ENCODE results near the gene HEMGN.
A peak's percentile ranks its signal among the peaks of the same experiment; 100 is the strongest.
"Not testable (repeated sequence)": the region's sequence is repeated elsewhere in the genome, so short reads cannot be mapped to it uniquely, and the experiment has no call there.

Gene HEMGN

DNA sequence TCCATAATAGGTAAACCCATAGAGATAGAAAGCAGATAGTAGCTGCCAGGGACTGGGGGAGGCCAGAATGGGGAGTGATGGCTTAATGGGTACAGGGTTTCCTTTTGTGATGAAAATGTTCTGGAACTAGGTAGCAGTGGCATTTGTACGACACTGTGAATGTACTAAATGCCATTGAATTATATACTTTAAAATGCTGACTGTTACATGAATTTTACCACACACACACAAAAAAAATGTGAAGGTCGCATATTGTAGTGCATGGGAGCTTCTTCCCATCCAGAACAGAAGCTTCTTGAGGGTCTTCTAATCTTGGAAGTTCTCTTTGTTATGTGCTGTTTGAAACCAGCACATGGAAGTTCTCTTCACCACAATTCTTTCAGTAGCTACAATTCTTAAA is 25.3 kb upstream of the HEMGN start:
- no peak for DNase-seq

DNA sequence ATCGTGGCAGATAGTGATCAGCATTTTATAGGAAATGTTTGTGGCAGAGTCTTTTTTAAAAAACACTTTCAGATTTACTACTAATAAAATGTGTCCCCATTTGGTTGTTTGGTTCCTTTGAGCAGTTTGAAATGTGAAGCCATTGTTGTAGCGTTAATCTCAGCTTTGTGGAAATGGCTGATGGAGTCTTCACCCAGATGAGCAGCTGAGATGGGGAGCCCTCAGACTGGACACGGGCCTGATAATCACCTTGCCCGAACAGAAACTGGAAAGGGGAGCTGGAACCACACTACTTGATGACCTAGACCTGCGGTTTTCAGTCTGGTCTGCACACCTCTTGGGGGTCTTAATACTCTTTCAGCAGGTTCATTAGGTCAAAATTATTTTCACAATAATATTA is 24.6 kb upstream of the HEMGN start:
- no peak for DNase-seq

DNA sequence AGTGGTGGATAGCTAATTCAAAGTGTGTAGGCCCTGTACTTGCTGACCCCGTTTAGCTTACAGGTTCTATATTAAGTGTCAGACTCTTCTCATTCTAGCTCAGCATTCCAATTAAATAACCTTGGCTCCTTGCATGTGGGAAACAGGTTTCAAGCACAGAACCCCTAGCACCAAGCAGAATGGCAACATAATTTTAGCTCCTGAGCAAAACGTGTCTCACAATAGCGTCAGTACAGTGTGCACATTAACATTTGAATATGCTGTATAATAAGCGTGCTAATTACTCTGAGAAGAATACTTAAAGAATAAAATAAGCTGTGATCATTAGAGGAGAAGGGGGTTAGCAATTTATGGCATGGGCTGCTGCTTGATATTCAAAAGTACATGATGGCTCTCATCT is 24.2 kb upstream of the HEMGN start:
- no peak for DNase-seq

DNA sequence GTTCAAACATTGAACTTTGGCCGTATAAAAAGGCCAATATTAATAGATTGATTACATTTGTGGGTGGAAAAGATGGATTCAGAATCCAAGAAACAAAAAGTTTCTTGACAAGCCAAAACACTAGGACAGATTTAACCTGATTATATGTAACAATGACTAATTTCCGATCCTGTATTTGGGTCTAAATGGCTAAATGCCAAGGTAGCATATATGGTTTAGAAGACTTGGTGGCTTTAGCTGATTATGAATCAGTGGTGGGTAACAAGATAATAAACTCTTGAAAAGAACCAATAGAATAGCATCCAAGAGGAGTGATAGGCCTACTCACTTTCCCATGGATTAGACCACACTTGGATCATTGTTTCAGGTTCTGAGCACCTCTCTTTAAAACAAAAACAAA is 23.4 kb upstream of the HEMGN start:
- no peak for DNase-seq

DNA sequence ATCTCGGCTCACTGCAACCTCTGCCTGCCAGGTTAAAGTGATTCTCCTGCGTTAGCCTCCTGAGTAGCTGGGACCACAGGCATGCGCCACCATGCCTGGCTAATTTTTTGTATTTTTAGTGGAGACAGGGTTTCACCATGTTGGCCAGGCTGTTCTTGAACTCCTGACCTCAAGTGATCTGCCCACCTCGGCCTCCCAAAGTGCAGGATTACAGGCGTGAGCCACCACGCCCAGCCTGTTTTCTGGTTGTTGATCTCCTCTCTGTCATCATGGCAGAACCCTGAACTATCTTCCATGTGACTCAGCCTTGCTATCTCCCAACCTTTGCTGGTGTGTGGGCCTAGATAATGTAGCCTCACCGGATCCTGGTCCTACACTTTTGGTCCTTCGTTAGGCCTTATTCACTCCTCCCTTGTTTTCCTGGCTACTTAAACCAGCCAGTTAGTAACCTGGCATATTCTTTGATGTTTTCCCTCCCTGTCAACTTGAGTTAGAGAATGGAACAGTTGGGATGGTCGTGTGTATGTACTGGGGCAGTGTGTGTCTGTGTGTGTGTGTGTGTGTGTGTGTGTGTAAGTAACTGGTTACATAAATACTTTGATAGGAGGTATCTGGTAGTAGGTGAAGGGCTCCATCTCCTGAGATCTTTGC is 22.8 kb upstream of the HEMGN start:
- DNase-seq: not testable (repeated sequence)

DNA sequence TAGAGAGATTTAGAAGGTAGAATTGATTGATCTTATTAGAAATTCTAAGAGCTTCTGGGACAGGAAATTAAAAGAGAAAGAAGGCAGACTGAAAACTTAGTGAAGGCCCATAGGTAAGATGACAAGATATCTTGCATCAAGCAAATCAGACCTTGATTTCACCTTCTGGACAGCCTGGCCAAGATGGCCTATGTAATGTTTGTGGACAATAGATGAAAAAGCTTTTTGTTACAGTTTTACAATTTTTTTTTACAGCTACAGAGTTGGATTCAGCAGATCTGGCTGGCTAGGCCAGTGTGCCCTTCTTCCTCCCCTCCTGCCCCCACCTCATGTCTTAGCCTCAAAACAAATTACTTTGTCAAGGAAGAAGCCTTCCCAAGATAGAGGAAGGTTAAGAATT is 21.6 kb upstream of the HEMGN start:
- no peak for DNase-seq

DNA sequence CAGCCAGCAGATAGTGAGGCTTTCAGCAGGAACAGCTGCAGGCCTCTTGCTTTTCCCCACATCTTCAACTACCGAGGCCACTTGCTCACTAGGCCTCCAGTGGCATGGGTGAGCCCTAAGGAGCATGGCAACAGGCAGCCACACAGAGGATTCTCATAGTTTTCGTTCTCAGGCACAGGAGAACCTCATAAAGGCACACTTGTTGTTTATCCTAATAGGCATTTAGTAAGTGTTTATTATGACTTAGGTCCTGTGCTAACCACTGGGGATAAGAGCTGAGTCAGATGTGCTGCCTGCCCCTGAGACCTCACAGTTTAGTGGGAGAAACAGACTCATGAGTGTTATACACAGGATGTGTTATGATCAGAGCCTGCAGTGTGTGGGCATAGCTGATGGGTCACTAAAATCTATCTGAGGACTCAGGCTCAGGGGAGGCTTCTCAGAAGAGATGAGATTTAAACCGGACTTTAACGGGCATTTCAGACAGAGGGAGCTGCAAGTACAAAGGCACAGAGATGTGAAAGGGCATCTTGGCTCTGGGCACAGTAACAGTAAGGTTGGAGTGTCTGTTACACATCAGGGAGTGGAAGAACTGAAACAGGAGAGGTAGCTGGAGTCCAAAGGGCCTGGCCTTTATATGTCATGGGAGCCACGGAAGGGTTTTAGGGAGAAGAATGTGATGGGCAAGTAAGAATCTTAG is 21.0 kb upstream of the HEMGN start:
- DNase-seq: no peak

DNA sequence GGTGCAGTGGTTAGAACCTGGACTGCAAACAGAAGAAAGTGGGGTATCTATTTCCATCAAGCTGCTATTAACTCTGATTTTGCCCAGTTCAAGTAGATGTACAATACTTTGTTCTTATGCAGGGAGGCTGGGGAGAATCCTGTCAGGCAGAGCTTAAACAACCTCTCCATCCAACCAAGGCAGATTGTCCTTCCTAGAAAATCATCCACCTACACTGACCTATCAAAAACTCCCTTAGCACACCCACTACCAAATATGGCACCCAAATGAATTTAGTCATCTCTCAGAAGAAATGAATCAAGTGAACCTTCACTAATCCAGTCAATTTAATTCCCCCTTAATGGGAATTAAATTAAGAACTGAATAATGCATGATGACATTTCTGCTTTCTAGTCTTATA is 18.4 kb upstream of the HEMGN start:
- DNase-seq: no peak

DNA sequence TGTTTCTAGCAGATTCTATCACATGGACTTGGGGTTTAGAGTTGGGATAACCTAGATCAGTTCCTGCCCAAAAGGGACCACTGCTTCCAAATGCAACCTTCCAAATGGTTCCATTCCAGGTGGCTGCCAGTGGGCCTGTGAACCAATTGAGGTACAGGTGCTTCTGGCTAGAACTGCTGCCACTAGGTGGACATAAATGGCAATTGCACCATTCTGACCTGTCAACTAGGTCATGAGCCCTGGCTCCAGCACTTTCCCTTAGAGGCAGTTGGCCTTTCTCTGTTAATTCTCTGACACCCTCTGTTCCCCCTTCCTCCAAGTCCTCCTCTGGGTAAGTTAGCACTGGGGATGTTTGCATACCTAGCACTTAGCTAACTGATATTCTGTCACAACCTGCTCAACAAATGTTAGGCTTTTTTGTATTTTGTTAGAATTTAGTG is 16.6 kb upstream of the HEMGN start:
- peak; percentile 53 for DNase-seq

DNA sequence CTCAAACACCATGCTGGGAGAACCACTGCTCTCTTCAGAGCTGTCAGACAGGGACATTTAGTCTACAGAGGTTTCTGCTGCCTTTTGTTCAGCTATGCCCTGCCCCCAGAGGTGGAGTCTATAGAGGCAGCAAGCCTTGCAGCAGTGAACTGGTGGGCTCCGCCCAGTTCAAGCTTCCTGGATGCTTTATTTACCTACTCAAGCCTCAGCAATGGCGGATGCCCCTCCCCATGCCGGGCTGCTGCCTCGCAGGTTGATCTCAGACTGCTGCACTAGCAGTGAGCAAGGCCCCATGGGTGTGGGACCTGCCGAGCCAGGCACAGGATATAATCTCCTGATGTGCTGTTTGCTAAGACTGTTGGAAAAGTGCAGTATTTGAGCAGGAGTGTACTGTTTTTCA is 12.9 kb upstream of the HEMGN start:
- not testable (repeated sequence) for DNase-seq

DNA sequence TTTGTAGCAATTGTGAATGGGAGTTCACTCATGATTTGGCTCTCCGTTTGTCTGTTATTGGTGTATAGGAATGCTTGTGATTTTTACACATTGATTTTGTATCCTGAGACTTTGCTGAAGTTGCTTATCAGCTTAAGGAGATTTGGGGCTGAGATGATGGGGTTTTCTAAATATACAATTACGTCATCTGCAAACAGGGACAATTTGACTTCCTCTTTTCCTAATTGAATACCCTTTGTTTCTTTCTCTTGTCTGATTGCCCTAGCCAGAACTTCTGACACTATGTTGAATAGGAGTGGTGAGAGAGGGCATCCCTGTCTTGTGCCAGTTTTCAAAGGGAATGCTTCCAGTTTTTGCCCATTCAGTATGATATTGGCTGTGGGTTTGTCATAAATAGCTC is 9.1 kb upstream of the HEMGN start:
- DNase-seq: not testable (repeated sequence)

DNA sequence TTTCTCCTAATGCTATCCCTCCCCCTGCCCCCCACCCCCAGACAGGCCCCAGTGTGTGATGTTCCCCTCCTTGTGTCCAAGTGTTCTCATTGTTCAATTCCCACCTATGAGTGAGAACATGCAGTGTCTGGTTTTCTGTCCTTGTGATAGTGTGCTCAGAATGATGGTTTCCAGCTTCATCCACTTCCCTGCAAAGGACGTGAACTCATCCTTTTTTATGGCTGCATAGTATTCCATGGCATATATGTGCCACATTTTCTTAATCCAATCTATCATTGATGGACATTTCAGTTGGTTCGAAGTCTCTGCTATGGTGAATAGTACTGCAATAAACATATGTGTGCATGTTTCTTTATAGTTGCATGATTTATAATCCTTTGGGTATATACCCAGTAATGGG is 7.5 kb upstream of the HEMGN start:
- not testable (repeated sequence) for DNase-seq

DNA sequence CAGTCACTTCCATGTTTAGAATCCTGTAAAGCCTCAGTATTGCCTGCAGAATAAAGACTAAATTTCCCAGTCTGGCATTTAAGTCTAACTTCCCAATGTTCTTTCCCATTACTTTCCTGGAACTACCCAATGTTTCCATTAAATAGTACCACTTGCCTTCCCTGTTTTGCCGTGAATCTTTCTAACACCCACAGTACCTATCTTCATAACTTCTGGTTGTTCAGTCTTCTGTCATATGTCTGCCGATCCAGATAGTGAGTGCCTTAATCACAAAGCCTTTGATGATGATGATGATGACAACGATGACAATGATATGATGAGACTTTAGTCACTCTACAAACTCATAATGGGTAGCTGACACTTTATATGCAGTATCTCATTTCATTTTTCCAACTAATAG is 6.6 kb upstream of the HEMGN start:
- no peak for DNase-seq

DNA sequence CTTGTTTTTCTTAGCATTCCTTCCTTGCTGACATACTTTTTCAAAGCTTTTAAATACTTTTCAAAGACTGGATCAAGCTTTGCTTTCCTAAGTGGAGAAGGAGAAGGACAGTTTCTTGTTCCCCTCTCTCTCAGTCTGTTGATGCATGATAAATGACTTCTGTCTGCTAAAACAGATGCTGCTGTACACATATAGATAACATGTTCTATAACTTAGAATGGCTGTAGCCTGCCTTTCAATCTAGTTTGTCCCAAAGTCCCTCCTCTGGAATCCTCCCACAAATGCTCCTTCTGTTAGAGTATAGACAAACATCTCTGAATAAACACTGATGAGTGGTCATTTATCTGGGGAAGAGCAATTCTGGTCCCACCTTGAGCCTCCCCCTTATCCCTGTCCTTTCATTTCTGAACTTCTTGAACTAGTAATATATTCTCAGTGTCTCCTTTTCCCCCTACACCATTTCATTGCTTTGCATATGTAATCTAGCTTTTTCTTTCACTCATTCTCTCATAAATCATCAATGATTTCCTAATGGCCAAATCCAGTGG is 5.4 kb upstream of the HEMGN start:
- no peak for DNase-seq

DNA sequence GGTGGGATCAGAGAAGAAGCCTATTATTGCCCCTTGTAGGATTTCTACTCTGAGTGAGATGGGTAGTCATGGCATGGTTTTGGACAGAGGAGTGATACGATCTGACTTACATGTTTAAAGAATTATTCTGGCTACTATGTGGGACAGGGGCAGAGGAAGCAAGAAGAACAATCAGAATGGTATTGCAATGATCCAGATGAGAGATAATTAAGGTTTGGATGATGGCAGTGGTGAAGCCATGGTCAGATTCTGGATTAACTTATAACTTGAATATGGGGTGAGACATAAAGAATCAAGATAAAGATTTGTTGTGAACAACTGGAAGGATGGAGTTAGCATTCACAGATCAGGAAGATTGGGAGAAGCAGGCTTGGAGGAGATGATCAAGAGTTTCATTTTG is 3.4 kb upstream of the HEMGN start:
- no peak for DNase-seq

DNA sequence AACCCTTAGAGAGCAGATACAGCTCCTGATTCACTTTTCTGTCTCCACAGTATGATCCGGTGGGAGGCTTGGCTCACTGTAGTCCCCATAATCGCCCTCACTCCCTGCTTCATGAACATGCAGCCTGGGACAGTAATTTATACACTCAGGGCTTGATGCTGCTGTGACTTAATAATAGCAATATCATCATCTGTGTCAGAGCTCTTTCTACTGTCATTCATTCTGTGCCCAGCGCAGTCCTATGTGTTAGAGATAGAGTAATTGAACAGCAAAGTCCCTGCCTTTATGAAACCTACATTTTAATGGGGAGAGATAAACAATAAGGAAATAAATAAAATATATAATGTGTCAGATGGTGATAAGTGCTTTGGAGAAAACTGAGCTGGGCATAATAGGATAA is 2.8 kb upstream of the HEMGN start:
- DNase-seq: no peak

DNA sequence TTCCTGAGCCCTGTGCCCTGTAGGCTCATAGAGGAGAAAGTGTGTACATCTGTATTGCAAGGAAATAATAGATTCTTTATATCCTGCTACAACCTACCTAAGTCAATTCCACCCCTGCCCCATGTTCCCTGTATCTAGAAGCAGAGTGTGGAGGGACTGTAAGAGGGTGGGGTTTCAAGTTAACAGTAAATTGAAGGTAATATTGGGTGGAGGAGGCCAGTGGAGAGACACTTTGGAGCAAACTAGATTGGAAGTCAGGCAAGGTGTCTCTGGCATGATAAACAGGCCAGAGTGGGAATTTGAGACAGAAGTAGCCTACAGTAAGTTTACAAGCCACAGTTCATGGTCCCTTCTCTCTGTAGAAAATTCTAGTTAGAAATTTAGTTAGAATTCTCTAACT is 2.3 kb upstream of the HEMGN start:
- no peak for DNase-seq

DNA sequence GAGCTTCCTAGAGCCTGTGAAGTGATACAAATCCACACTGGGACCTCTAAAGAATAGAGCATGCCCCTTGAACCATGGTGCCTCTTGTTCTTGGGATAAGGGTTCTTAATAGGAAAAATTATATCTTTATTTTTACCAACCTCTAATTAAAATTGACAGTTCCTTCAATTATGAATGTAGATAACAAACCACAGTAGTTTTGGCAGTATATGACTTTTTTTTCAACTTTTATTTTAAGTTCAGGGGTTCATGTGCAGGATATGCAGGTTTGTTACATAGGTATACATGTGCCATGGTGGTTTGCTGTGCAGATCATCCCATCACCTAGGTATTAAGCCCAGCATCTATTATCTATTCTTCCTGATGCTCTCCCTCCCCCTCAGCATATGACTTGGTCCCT is 974 bp downstream of the HEMGN start:
- DNase-seq: no peak

DNA sequence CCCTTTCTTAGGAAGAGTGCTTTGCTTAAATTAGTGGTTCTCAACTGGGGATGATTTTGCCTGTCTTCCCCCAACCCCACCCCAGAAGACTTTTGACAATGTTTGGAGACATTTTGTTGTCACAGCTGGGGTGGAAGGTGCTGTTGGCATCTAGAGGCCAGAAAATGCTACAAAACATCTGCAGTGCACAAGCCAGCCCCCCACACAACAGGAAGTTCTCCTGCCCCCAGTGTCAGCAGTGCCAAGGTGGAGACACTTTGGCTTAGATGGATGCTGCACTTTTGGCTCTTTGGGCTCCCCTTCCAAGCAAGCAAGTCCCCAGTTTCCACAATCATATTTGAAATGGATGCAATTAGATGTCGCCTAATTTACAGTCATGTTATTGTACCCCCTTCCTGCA is 2.7 kb downstream of the HEMGN start:
- DNase-seq: no peak

DNA sequence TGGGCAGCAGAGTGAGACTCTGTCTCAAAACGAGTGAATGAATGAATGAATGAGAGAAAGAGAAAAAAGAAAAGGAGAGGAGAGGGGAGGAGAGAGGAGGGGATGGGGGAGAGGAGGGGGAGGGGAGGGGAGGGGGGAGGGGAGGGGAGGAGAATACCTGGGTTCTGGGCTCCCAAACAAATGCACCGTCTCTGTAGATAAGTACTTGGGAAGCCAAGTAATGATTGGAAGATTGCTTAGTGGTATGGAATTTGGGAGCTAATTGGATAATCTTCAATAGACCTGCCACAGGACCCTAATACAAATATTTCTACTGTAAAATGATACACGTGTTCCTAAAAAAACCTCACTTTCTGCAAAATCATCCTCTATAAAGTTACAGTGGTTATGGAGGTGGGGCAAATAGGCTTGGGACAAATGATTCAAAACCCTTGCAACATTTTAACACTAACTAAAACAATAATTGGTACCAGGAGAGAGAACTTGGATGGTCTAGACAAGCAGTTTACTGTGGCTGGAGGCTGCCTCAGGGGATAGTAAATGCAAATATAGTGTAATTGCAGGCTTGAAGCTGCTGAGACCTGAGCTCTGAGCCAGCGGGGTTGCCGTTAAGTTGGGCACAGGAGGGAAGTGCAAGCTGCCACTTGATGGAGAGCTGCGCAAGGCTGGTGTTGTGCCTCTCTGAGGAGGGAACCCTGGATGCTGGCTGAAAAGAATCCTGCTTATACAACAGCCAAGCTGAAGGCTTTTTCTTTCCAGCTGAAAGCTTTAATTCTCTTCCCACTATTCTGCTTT is 3.5 kb downstream of the HEMGN start:
- peak; percentile 25 for DNase-seq

DNA sequence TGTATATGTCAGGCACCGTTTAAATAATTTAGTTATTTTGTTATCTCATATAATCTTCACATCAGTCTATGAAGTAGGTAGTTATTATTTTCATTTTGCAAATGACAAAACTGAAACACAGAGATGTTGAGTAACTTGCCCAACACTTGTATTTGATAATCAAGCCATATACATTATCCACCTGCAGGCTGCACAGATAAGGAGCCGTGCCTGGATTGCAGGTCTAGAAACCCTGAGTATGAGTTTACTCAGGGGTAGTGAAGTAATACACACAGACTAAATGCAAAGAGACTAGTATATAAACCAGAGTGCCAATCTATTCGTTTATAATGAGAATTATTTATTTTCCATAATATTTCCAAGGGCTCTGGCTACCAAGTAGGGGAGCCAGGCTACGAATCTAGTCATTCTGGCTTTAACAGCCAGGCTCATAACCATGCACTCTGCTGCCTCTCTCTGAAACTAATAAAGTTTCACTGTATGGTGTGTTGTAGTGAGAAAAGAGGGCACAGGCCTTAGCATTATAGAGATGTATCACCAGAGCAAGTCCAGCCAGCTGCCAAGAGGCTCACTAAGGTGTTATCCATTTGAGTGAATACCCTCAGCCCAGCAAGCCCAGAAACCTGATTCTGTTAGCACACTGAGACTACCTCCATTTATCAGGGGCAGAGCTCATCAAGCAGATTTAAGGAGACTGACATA is 4.5 kb downstream of the HEMGN start:
- DNase-seq: no peak

DNA sequence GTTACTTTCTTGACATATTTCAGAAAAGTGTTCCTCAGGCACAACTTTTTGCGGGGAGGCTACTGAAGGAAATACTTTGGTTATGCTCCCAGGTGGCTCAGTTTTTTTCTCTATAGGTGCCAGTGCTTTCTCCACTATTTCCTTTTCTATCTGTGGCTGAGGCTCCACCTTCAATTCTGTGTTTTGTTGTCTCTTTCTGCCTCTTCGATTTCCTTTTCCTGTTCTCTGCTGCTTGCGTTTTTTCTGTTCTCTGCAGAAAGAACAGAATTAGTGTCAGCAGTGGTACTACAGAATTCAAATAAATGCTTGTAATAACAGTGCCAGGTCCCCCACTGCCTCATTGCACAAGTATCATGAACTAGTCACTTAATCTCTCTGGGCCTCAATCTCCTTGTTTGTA is 7.0 kb downstream of the HEMGN start:
- DNase-seq: no peak

DNA sequence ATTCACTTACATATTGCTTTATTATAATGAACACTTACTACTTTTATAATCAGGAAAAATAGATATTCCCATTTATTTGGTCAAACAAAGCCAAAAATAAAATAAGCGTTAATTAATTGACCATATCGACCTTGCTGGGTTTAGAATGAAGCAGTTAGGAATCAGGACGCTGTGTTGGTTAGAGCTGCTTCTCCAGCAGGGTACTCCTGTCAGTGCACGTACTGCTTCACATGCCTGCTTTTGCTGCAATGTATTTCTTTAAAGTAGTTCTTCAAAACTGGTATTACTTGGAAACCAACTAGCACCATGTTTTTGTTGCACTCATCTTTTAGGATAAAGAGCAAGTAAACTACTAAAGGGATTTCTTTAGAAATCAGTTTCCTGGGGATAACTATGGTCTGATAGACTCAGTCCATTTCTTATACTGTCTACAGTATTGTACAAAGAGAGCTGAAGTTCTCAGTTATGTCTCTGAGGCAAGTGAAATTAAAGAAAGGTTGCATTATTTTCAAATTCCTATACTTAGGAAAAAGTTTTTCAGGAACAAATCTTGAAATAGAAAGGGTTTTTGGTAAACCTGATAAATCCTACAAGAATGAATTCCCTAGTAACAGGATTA is 8.9 kb downstream of the HEMGN start:
- DNase-seq: no peak
